GM12874 (cell line): Measurements from ENCODE around the gene USP15.

Experiments
- TF ChIP-seq, protein P1 (sequence below): IDR thresholded peaks from 2 replicates; pipeline ENCODE4 v1.5.1; 2011; ENCODE audit warnings: low read depth, mild to moderate bottlenecking, control low read depth, low read length, moderate library complexity; ENCODE audit not compliant: insufficient read depth

The USP15 gene

DNA sequence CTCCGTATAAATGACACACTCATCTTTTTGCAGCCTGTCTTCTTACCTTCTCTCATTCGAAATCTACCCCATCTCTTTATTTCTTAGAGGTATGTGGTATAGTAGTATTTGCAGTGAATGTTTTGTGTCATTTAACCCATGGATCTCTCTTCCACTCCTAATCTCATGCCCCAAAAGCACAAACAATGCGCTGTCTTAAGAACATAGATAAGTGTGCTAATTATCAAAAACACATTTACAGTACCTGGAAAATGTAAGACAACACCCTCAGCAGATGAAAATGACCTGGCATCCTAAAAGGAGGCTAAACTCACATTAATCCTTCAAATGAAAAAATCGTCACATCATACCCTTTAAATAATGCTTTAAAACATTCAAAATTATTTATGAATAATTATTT is 10.7 kb downstream of the USP15 start:
- TF ChIP-seq, protein P1, sequence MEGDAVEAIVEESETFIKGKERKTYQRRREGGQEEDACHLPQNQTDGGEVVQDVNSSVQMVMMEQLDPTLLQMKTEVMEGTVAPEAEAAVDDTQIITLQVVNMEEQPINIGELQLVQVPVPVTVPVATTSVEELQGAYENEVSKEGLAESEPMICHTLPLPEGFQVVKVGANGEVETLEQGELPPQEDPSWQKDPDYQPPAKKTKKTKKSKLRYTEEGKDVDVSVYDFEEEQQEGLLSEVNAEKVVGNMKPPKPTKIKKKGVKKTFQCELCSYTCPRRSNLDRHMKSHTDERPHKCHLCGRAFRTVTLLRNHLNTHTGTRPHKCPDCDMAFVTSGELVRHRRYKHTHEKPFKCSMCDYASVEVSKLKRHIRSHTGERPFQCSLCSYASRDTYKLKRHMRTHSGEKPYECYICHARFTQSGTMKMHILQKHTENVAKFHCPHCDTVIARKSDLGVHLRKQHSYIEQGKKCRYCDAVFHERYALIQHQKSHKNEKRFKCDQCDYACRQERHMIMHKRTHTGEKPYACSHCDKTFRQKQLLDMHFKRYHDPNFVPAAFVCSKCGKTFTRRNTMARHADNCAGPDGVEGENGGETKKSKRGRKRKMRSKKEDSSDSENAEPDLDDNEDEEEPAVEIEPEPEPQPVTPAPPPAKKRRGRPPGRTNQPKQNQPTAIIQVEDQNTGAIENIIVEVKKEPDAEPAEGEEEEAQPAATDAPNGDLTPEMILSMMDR, result no peak

DNA sequence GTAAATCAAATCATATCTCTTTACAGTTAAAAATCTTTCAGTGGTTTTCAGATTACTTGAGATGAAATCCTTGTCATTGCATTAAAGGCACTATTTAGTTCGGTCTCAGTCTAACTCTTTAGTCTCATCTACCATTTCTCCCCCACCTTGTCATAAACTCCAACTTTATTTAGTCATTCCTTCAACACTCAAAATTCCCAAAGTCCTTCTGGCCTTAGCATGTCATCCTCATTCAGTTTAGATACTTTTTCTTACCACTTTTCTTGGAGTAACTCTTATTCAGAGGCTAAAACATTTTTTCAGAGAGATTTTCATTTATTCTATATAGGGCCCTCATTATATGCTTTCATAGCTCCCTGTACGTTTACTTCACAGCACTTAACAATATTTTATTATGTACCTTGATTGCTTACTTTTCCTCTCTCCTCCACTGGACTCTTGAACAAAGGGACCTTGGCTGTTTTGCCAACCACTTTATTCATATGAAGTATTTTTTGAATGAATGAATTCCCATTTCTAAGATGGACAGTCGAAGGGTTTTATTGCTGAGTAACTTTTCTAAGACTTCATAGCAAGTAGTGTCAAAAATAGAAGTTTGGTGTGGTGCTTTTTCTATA is 12.8 kb downstream of the USP15 start:
- TF ChIP-seq, protein P1, result no peak

DNA sequence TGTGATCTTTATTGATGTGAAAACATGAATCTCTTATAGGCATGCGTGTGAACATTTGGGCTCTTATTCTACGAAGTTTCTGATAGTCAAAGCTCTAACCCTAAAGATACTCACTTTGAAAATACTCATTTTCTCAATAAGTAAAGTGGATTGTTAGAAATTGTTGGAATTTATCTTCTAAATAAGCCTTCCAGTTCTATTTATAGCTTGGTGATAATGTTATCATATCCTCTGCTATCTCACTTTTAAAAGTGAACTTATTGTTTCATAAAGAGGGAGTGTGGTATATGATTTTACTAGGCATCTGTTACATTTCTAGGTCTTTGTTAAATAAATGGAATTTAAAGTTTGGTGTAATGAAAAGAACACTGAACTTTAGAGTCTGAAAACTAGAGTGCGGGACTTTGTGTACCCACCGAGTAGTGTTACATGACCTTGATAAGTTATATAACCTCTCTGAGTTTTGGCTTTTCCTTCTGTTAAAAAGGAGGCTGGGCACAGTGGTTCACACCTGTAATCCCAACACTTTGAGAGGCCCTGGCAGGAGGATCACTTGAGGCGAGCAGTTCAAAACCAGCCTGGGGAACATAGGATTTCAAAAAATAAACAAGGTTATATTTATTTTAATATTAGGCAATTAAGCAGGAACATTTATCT is 13.6 kb downstream of the USP15 start:
- TF ChIP-seq, protein P1, result no peak

DNA sequence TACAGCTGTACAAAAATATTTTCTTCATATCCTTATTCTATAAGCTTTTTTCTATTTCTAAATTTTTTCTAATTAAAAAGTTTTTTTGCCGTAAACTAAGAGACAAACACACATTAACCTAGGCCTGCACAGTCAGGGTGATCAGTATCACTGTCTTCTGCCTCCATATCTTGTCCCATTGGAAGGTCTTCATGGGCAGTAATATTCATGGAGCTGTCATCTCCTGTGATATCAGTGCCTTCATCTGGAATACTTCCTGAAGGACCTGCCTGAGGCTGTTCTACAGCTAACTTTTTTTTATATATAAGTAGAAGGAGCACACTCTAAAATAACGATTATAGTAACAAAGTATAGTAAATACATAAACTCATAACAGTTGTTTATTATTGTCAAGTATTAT is 17.8 kb downstream of the USP15 start:
- TF ChIP-seq, protein P1, result no peak

GRCh38 chr12:62279058-62279457 is 18.9 kb downstream of the USP15 start:
- TF ChIP-seq, protein P1, result no peak

DNA sequence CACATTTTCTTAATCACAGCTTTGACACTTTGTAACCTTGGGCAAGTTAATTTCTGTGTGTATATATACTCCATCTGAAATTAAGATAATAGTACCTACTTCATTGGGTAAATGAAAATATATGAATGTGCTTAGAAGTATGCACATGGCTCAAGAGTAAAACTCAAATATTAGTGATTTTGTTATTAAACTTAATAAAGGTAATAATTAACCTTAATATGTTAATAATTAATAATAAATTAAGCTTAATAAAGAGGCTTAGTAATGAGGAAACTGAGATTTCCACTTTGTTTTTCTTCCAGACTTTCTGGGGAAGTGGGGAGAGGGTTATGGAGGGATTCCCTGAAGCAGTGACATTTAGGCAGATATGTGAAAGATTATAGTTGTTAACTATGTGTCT is 19.8 kb downstream of the USP15 start:
- TF ChIP-seq, protein P1, result no peak

GRCh38 chr12:62282057-62282774 is 22.0 kb downstream of the USP15 start:
- TF ChIP-seq, protein P1, result no peak
